Left lobe of liver (tissue), 2 donors: Measurements from ENCODE around the gene BLNK. TPM values are rescaled to one million over a fixed set of nuclear protein-coding genes. Genes with fewer than 3 reads are reported as not detected.

Experiments used
- ATAC-seq: fragments of 200-7000 bp; cut with Tn5 transposase; one replicate; pipeline ENCODE4 v1.9.1; 2020; ENCODE audit warnings: mild to moderate bottlenecking, moderate library complexity
- DNase-seq: peaks from one replicate; pipeline ENCODE4 v3.0.0-alpha.2; 2020; ENCODE audit warnings: low spot score
- total RNA-seq: library from RNA; stranded (reverse); gene quantifications from one replicate; pipeline ENCODE4 v1.2.1, GENCODE V29; 2021
- donor health status: DM: no; HTN: no; CAD: no; lungs with moderate emphysema.
- donor health status: DM: no; HTN: yes; CAD: no.

The BLNK gene
- total RNA-seq, 1 donor from 2014 or later: 9.3 TPM

GRCh38 chr10:96289218-96289910, 18.0 kb upstream of the BLNK start:
- ATAC-seq: no peak
- DNase-seq: no peak

GRCh38 chr10:96288151-96288621, 16.8 kb upstream of the BLNK start:
- ATAC-seq (peak; percentile 42), DNase-seq (no peak)

GRCh38 chr10:96287392-96288105, 16.2 kb upstream of the BLNK start:
- no peak for DNase-seq
- ATAC-seq: peak; percentile 69

GRCh38 chr10:96285331-96285752, 14.0 kb upstream of the BLNK start:
- peak; percentile 83 for DNase-seq
- ATAC-seq: peak; percentile 88

GRCh38 chr10:96283756-96284155, 12.4 kb upstream of the BLNK start:
- ATAC-seq: no peak
- DNase-seq: no peak

GRCh38 chr10:96283351-96283750, 12.0 kb upstream of the BLNK start:
- DNase-seq (no peak), ATAC-seq (peak; percentile 26)

GRCh38 chr10:96281444-96282029, 10.2 kb upstream of the BLNK start:
- ATAC-seq (no peak), DNase-seq (no peak)

GRCh38 chr10:96280859-96281258, 9.5 kb upstream of the BLNK start:
- ATAC-seq (no peak), DNase-seq (no peak)

- DNase-seq: no peak
- ATAC-seq: no peak
These were observed 7.8 kb upstream of the BLNK start for GRCh38 chr10:96279191-96279641.

- ATAC-seq: no peak
- no peak for DNase-seq
These were observed 5.5 kb upstream of the BLNK start for GRCh38 chr10:96276831-96277230.

- no peak for DNase-seq
- ATAC-seq: no peak
These were observed 5.1 kb upstream of the BLNK start for GRCh38 chr10:96276426-96276825.

- DNase-seq (peak; percentile 93), ATAC-seq (peak; percentile 84)
These were observed 4.5 kb upstream of the BLNK start for GRCh38 chr10:96275685-96276418.

GRCh38 chr10:96272316-96273280, 1.2 kb upstream of the BLNK start:
- no peak for ATAC-seq
- no peak for DNase-seq

GRCh38 chr10:96270571-96270970, 798 bp downstream of the BLNK start:
- no peak for DNase-seq
- ATAC-seq: no peak

GRCh38 chr10:96269438-96270300, 1.7 kb downstream of the BLNK start:
- ATAC-seq: peak; percentile 12
- no peak for DNase-seq

- ATAC-seq: no peak
These were observed 2.9 kb downstream of the BLNK start for GRCh38 chr10:96268341-96268909.

GRCh38 chr10:96267234-96267705, 4.1 kb downstream of the BLNK start:
- DNase-seq (no peak), ATAC-seq (no peak)

More at GRCh38 chr10:96268341-96268909, 2.9 kb downstream of the BLNK start:
- no peak for DNase-seq

GRCh38 chr10:96266118-96266770, 5.1 kb downstream of the BLNK start:
- DNase-seq (peak; percentile 67), ATAC-seq (peak; percentile 80)
